ENCODE data around the gene TICAM1. TPM values are rescaled to one million over a fixed set of nuclear protein-coding genes. Genes with fewer than 3 reads are reported as not detected.
A peak's percentile ranks its signal among the peaks of the same experiment; 100 is the strongest.

TICAM1 gene
- total and polyA plus RNA-seq, 2 of the 8 experiments (the other 6 are each of a cell fraction or from before 2014, with no cell fraction given): 0.41 to 0.65 TPM

GRCh38 chr19:4839192-4839591, 7.7 kb upstream of the TICAM1 start:
- no peak overlapping the region for H3K4me2 ChIP-seq (ENCODE audit: insufficient read depth in 1 of 2, low read depth in 2 of 2, low read length in 2 of 2)
- no peak overlapping the region for H3K4ac ChIP-seq (replicated peaks; ENCODE audit: insufficient read length, low read depth, low read length)
- no peak overlapping the region for H4K5ac ChIP-seq (ENCODE audit: insufficient read length, low read depth, low read length)
- H3K56ac ChIP-seq (replicated peaks; ENCODE audit: insufficient read length, low read depth, low read length): no peak overlapping the region
- H4K91ac ChIP-seq (replicated peaks; ENCODE audit: insufficient read length, low read length): no peak overlapping the region
- H3K27ac ChIP-seq (ENCODE audit: low read depth, low read length): no peak overlapping the region
- CTCF ChIA-PET (ENCODE audit: partially characterized antibody): interaction anchor here (0.6 to 2.5 kb wide), 5 partner anchors 10 to 675 kb away, joined by 3 to 11 read pairs (median 4); no protein-coding TSS in a partner anchor
- no peak overlapping the region for H2BK120ac ChIP-seq (replicated peaks; ENCODE audit: low read depth, low read length)
- no peak overlapping the region for H2AFZ ChIP-seq (ENCODE audit: low read length)
- H2BK15ac ChIP-seq (ENCODE audit: low read length): no peak overlapping the region
- H3K4me3 ChIP-seq (ENCODE audit: extremely low read depth in 1 of 4, insufficient read depth in 2 of 4, low read depth in 3 of 4, low read length in 4 of 4): no peak overlapping the region
- no peaks in the 10 kb centered on the region for H3K79me2 ChIP-seq (ENCODE audit: control insufficient read depth in 1 of 2, insufficient read depth in 2 of 2, low read length in 2 of 2)
- no peaks in the 10 kb centered on the region for H3K9me3 ChIP-seq (ENCODE audit: insufficient read depth in 2 of 2, low read depth in 1 of 2, low read length in 1 of 2)
- no peak overlapping the region for H2BK5ac ChIP-seq (ENCODE audit: low read depth, low read length)
- peaks cover 6 to 23% (median 13%) of the 10 kb centered on the region in 4 experiments; a peak in 5 of 8 replicates for H3K36me3 ChIP-seq (ENCODE audit: control insufficient read depth in 2 of 4, insufficient read depth in 4 of 4, low read length in 3 of 4)
- 96% methylated on average over 16 of the region's 17 CpGs; no CpG with 5 or more reads in 1 of the 2 experiments for WGBS, 2 experiments (ENCODE audit: extremely low coverage in 1 of 2, insufficient coverage in 1 of 2, insufficient read length in 1 of 2, insufficient replicate concordance in 2 of 2, low coverage in 1 of 2, low lambda C conversion rate in 2 of 2, missing lambda C conversion rate in 1 of 2)
- DNase-seq (ENCODE audit: low read depth in 1 of 2, low spot score in 2 of 2): no peak
- H3K4me1 ChIP-seq (replicated peaks in 1 of 4; ENCODE audit: control insufficient read depth in 3 of 4, insufficient read depth in 4 of 4, low read length in 3 of 4): no peaks in the 10 kb centered on the region
- FAIRE-seq: no peak
- H2BK20ac ChIP-seq (ENCODE audit: low read length): no peak overlapping the region
- H3K23me2 ChIP-seq (ENCODE audit: low read depth, low read length): no peaks in the 10 kb centered on the region
- H4K8ac ChIP-seq (ENCODE audit: extremely low read depth, insufficient read depth, low read length): 0 out of 2 replicates have a peak overlapping the region, but pooled peaks have one; percentile 51
- H2AK5ac ChIP-seq (ENCODE audit: low read depth, low read length): no peak overlapping the region
- H3K23ac ChIP-seq (ENCODE audit: insufficient read length): no peak overlapping the region
- H3K18ac ChIP-seq (ENCODE audit: extremely low read depth, low read length): no peak overlapping the region
- H3K9ac ChIP-seq (replicated peaks in 1 of 4; ENCODE audit: extremely low read depth in 1 of 4, low read depth in 3 of 4, low read length in 3 of 4): no peak overlapping the region
- H3K79me1 ChIP-seq (ENCODE audit: low read depth, low read length): no peaks in the 10 kb centered on the region
- H3K27me3 ChIP-seq (replicated peaks in 1 of 4; ENCODE audit: control insufficient read depth in 3 of 4, extremely low read depth in 1 of 4, insufficient read depth in 3 of 4, low read length in 3 of 4): no peaks in the 10 kb centered on the region; a peak in 1 of 7 replicates
- H3K14ac ChIP-seq (ENCODE audit: insufficient read length): no peak overlapping the region
- peaks cover 0 to 2% of the 10 kb centered on the region in 2 experiments for H4K20me1 ChIP-seq (replicated peaks in 1 of 2; ENCODE audit: control insufficient read depth in 1 of 2, insufficient read depth in 2 of 2, low read length in 2 of 2)
- POLR2A ChIA-PET (ENCODE audit: partially characterized antibody): no interaction called here
- H2BK12ac ChIP-seq (ENCODE audit: low read depth, low read length): no peak overlapping the region
- TF ChIP-seq CEBPB (IDR thresholded peaks at IDR 0.05; ENCODE audit: low read depth, low read length) (no peak), TCF12 (IDR thresholded peaks at IDR 0.05; ENCODE audit: low read depth, low read length) (no peak), RBBP5 (IDR thresholded peaks at IDR 0.05; ENCODE audit: borderline replicate concordance, low read depth, low read length) (no peak), BRCA1 (IDR thresholded peaks at IDR 0.05; ENCODE audit: low read depth, low read length) (no peak), HDAC6 (IDR thresholded peaks at IDR 0.05; ENCODE audit: low read depth, low read length) (no peak), POLR2A (IDR thresholded peaks at IDR 0.05; ENCODE audit: control extremely low read depth in 1 of 2, low read depth in 2 of 2, low read length in 2 of 2) (no peak), CBX8 (IDR thresholded peaks at IDR 0.05; ENCODE audit: borderline replicate concordance, low read depth, low read length) (no peak), EP300 (IDR thresholded peaks at IDR 0.05; ENCODE audit: borderline replicate concordance in 1 of 2, low read depth in 2 of 2, low read length in 2 of 2) (no peak), SP1 (IDR thresholded peaks at IDR 0.05; ENCODE audit: low read depth, low read length) (no peak), RNF2 (IDR thresholded peaks at IDR 0.05; ENCODE audit: borderline replicate concordance, low read depth, low read length, missing control alignments, poor library complexity, severe bottlenecking) (no peak), NRF1 (IDR thresholded peaks at IDR 0.05; ENCODE audit: low read depth, low read length) (no peak), RAD21 (IDR thresholded peaks at IDR 0.05 in 1 of 2, conservative IDR thresholded peaks at IDR 0.05 in 1 of 2; ENCODE audit: low read depth in 2 of 2, low read length in 2 of 2) (no peak), MAX (IDR thresholded peaks at IDR 0.05) (no peak)

Measured in H1 (cell line).